ENCODE measurements around the gene RAB40B.
A peak's percentile ranks its signal among the peaks of the same experiment; 100 is the strongest.

RAB40B gene

DNA sequence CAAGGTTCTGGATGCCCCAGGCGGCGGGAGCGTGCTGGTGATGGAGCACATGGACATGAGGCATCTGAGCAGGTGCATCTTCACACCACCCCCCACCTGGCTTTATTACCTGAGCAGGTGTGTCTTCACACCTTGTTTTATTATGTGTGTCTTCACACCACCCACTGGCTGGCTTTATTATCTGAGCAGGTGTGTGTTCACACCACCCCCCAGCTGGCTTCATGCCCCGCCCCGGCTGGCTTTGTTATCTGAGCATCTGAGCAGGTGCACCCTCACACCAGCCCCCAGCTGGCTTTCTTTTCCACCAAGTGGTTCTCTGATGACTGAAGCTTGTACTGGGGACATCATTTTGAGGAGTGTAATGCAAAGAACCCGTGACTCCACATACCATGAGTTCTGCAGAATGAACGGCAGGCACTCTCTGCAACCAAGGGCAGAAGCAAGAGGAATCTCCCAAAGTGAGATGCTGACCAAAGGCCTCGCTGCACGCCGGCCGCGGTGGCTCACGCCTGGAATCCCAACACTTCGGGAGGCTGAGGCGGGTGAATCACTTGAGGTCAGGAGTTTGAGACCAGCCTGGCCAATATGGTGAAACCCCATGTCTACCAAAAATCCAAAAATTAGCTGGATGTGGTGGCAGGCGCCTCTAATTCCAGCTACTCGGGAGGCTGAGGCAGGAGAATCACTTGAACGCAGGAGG lies 20.6 kb upstream of the RAB40B start:
- in situ Hi-C loops (cut with HindIII; ENCODE audit: low pct_ligation_motif_present, low sequenced_read_pairs) = no loop called here
- Histone ChIP-seq H3K27ac (no peak overlapping the region), H3K4me3 (ENCODE audit: low read depth, low read length) (no peak overlapping the region), H3K27me3 (replicated peaks) (no peaks in the 10 kb centered on the region), H3K36me3 (replicated peaks) (no peaks in the 10 kb centered on the region)
- TF ChIP-seq, protein P1, sequence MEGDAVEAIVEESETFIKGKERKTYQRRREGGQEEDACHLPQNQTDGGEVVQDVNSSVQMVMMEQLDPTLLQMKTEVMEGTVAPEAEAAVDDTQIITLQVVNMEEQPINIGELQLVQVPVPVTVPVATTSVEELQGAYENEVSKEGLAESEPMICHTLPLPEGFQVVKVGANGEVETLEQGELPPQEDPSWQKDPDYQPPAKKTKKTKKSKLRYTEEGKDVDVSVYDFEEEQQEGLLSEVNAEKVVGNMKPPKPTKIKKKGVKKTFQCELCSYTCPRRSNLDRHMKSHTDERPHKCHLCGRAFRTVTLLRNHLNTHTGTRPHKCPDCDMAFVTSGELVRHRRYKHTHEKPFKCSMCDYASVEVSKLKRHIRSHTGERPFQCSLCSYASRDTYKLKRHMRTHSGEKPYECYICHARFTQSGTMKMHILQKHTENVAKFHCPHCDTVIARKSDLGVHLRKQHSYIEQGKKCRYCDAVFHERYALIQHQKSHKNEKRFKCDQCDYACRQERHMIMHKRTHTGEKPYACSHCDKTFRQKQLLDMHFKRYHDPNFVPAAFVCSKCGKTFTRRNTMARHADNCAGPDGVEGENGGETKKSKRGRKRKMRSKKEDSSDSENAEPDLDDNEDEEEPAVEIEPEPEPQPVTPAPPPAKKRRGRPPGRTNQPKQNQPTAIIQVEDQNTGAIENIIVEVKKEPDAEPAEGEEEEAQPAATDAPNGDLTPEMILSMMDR (IDR thresholded peaks at IDR 0.05; ENCODE audit: low read depth, low read length, missing control alignments) = no peak
- no peak for DNase-seq

DNA sequence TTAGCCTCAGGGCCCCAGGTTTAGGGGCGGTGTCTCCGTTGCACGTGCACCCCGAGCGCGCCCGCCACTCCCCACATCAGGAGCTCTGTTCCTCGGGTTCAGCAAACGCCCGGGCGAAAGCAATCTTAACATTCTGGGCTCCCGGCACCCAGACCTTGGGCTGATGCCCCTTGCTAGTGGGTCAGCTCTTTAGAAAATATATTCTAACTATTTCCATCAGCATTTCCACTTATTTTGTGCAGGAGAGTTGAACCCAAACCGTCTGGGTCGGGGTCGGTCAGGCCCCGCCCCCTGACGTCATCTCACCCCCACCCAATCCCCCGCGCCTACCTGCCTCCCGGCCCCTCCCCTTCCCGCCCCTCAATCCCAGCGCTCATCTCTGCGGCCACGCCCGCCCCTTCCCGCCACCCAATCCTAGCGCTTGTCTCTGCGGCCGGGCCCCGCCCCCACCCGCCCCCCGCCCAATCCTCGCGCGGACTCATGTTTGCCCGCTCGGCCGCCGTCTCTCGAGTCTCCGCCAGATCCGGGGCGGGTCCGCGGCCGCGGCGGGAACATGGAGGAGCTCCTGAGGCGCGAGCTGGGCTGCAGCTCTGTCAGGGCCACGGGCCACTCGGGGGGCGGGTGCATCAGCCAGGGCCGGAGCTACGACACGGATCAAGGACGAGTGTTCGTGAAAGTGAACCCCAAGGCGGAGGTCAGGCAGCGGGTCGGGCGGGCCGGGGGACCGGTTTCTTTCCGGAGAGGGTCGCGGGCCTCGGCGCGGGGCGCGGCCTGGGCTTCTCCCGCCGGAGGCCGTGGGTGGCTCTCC lies 17.9 kb upstream of the RAB40B start, which contains the start of gene FN3KRP:
TSS of gene FN3KRP (plus strand) at position 504 of the 808 bp plus-strand sequence. CDS start at position 554, 50 bp downstream.
- peak within 1 kb of the TSS; percentile 43 for H3K27ac ChIP-seq
- H3K36me3 ChIP-seq (replicated peaks) = no peaks in the 10 kb centered on the region
- TF ChIP-seq, protein P1 (IDR thresholded peaks at IDR 0.05; ENCODE audit: low read depth, low read length, missing control alignments) = no peak
- in situ Hi-C loops (cut with HindIII; ENCODE audit: low pct_ligation_motif_present, low sequenced_read_pairs) = no loop called here
- peak; percentile 89 for DNase-seq
- no peaks in the 10 kb centered on the region for H3K27me3 ChIP-seq (replicated peaks)
- peak within 1 kb of the TSS; percentile 62 for H3K4me3 ChIP-seq (ENCODE audit: low read depth, low read length)

DNA sequence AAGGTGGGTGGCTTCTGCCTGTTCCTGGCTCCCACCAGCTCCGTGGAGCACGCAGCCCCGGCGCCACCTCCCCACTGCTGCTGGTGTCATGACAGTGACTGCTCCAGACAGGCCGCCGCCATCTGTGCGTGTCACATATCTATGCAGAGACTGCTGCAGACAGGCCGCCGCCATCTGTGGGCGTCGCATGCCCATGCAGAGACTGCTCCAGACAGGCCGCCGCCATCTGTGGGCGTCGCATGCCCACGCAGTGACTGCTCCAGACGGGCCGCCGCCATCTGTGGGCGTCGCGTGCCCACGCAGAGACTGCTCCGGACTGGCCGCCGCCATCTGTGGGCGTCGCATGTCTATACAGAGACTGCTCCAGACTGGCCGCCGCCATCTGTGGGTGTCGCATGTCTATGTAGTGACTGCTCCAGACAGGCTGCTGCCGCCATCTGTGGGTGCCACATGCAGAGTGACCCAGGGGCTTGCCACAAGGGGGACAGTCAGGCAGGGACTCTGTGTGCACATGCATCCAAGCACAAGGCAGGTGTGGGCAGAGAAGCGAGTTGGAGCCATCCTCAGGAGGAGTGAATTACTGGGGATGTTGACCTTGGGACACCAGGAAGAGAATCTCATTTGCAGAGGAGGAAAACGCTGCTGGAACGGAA lies 14.7 kb upstream of the RAB40B start:
- Histone ChIP-seq H3K4me3 (ENCODE audit: low read depth, low read length) (no peak overlapping the region), H3K27me3 (replicated peaks) (no peaks in the 10 kb centered on the region), H3K27ac (no peak overlapping the region), H3K36me3 (replicated peaks) (no peaks in the 10 kb centered on the region)
- DNase-seq = no peak
- in situ Hi-C loops (cut with HindIII; ENCODE audit: low pct_ligation_motif_present, low sequenced_read_pairs) = no loop called here
- TF ChIP-seq, protein P1 (IDR thresholded peaks at IDR 0.05; ENCODE audit: low read depth, low read length, missing control alignments) = no peak

DNA sequence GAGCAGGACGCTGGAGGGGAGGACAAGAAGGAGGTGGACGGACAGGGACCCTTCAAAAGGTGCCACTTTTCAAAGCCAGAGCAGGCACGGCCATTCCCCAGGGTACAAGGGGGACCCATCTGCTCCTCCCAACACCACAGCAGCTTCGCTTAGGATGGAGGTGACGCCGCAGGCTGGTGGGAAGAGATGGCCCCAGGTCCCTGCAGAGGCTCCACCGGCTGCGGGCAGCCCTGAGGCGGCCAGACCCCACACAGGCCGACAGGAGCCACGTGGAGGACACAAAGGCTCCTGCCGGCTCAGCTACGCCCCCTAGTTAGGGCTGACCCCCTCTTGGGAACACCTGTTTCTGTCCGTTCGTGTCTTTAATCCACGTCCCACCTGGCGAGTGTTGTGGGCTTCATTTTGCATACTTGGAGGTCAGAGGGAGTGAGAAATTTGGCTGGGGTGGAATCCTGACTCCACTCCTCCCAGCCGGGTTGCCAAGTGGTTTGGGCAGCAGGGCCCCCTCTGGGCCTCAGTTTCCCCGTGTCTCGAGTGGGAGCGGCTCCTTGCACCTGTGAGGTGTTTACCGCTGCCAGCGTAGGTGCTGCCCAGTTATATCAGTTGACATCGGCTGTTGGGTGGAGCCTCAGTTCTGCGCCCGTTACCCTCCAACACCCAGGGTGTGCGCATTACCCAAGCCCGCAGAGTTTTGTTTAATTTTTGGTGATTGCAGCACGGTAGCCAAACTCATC lies 12.2 kb upstream of the RAB40B start:
- in situ Hi-C loops (cut with HindIII; ENCODE audit: low pct_ligation_motif_present, low sequenced_read_pairs) = no loop called here

More for the DNA sequence above, 12.2 kb upstream of the RAB40B start:
- H3K4me3 ChIP-seq (ENCODE audit: low read depth, low read length) = no peak overlapping the region
- DNase-seq = no peak
- TF ChIP-seq, protein P1 (IDR thresholded peaks at IDR 0.05; ENCODE audit: low read depth, low read length, missing control alignments) = no peak
- no peaks in the 10 kb centered on the region for H3K27me3 ChIP-seq (replicated peaks)
- H3K36me3 ChIP-seq (replicated peaks) = no peaks in the 10 kb centered on the region
- H3K27ac ChIP-seq = no peak overlapping the region

All from brain microvascular endothelial cell (primary cell).